Hepatocyte (in vitro differentiated cells): ENCODE measurements around the gene ANKRD55. TPM values are rescaled to one million over a fixed set of nuclear protein-coding genes. Genes with fewer than 3 reads are reported as not detected.
"Not testable (repeated sequence)": the region's sequence is repeated elsewhere in the genome, so short reads cannot be mapped to it uniquely, and the experiment has no call there.

Experiments
- DNase-seq: peaks from one replicate; pipeline ENCODE4 v3.0.0-alpha.2; 2016; ENCODE audit warnings: low spot score
- H2AFZ ChIP-seq: fragments of 200-600 bp; sonication (generic); 2 replicates; pipeline ENCODE4 v1.6.0; 2016; ENCODE audit warnings: antibody characterized with exemption, mild to moderate bottlenecking
- H3K27ac ChIP-seq: fragments of 200-600 bp; sonication (generic); 2 replicates; pipeline ENCODE4 v1.5.1; 2016; ENCODE audit warnings: mild to moderate bottlenecking
- H3K27me3 ChIP-seq: fragments of 200-600 bp; sonication (generic); 2 replicates; pipeline ENCODE4 v1.6.1; 2016
- H3K36me3 ChIP-seq: fragments of 200-600 bp; sonication (generic); replicated peaks from 2 replicates; pipeline ENCODE4 v1.5.1; 2016; ENCODE audit warnings: low read depth; ENCODE audit not compliant: insufficient read depth
- H3K4me1 ChIP-seq: fragments of 200-600 bp; sonication (generic); 2 replicates; pipeline ENCODE4 v1.5.1; 2016; ENCODE audit warnings: mild to moderate bottlenecking, moderate library complexity; ENCODE audit not compliant: insufficient read depth
- H3K4me2 ChIP-seq: fragments of 200-600 bp; sonication (generic); 2 replicates; pipeline ENCODE4 v1.6.0; 2016
- H3K4me3 ChIP-seq: fragments of 200-600 bp; sonication (generic); 2 replicates; pipeline ENCODE4 v1.5.1; 2016; ENCODE audit warnings: mild to moderate bottlenecking
- H3K79me2 ChIP-seq: fragments of 200-600 bp; sonication (generic); 2 replicates; pipeline ENCODE4 v1.6.0; 2017; ENCODE audit warnings: mild to moderate bottlenecking
- H3K9me2 ChIP-seq: fragments of 200-600 bp; sonication (generic); replicated peaks from 2 replicates; pipeline ENCODE4 v1.6.0; 2017; ENCODE audit warnings: mild to moderate bottlenecking; ENCODE audit not compliant: insufficient read depth
- H3K9me3 ChIP-seq: fragments of 200-600 bp; sonication (generic); 2 replicates; pipeline ENCODE4 v1.5.1; 2016; ENCODE audit warnings: low read depth, mild to moderate bottlenecking
- H4K20me1 ChIP-seq: fragments of 200-600 bp; sonication (generic); 2 replicates; pipeline ENCODE4 v1.6.0; 2016; ENCODE audit warnings: mild to moderate bottlenecking; ENCODE audit not compliant: insufficient read depth, poor library complexity, severe bottlenecking
- CTCF ChIP-seq: fragments of 200-600 bp; sonication (generic); IDR thresholded peaks from 2 replicates; pipeline ENCODE4 v1.5.1; 2016; ENCODE audit warnings: antibody characterized with exemption, mild to moderate bottlenecking; ENCODE audit not compliant: poor library complexity
- EZH2 ChIP-seq: fragments of 200-600 bp; sonication (generic); IDR thresholded peaks from 2 replicates; pipeline ENCODE4 v1.6.1; 2016; ENCODE audit warnings: antibody characterized with exemption, mild to moderate bottlenecking, borderline replicate concordance
- EZH2phosphoT487 ChIP-seq: fragments of 200-600 bp; sonication (generic); IDR thresholded peaks from one replicate; pipeline ENCODE4 v1.6.1; 2018; ENCODE audit warnings: antibody characterized with exemption, mild to moderate bottlenecking, low read depth, moderate library complexity; ENCODE audit not compliant: unreplicated experiment, severe bottlenecking
- WGBS: methylation state at CpG from one replicate; pipeline ENCODE4 v1.1.6; 2016; ENCODE audit warnings: low lambda C conversion rate; ENCODE audit errors: missing lambda C conversion rate; 5-methylcytosine and 5-hydroxymethylcytosine counted together
- polyA plus RNA-seq: library from polyadenylated mRNA; unstranded; fragments of >200 nt; fragmentation: Nextera tagmentation; extraction: Ambion mirVana; gene quantifications from 2 replicates; pipeline ENCODE4 v1.2.1, GENCODE V29; 2016
- total RNA-seq: library from RNA; depleted of rRNA; stranded (reverse); fragments of >200 nt; gene quantifications from 2 replicates; pipeline ENCODE4 v1.2.3, GENCODE V29; 2014

ANKRD55 gene
- total and polyA plus RNA-seq, 2 experiments from 2014 or later, result 0.20 to 0.31 TPM

GRCh38 chr5:56105511-56106291 lies 127.4 kb downstream of the ANKRD55 start:
- H3K4me3 ChIP-seq, result no peak overlapping the region
- no peaks in the 10 kb centered on the region for H3K36me3 ChIP-seq
- peak overlapping the region; percentile 3 for H3K27ac ChIP-seq
- WGBS, result 53% methylated on average over 6 of the region's 6 CpGs
- H3K9me3 ChIP-seq, result peaks cover 5% of the 10 kb centered on the region
- H4K20me1 ChIP-seq, result no peaks in the 10 kb centered on the region
- no peak for DNase-seq
- TF ChIP-seq CTCF (no peak), EZH2 (no peak), EZH2phosphoT487 (no peak)
- peaks cover 7% of the 10 kb centered on the region for H3K4me1 ChIP-seq
- H2AFZ ChIP-seq, result no peak overlapping the region
- H3K9me2 ChIP-seq, result no peaks in the 10 kb centered on the region
- no peaks in the 10 kb centered on the region for H3K79me2 ChIP-seq
- no peaks in the 10 kb centered on the region for H3K27me3 ChIP-seq
- no peak overlapping the region for H3K4me2 ChIP-seq

GRCh38 chr5:56102889-56103288 lies 130.2 kb downstream of the ANKRD55 start:
- TF ChIP-seq EZH2phosphoT487, result no peak
- Histone ChIP-seq H4K20me1 (no peaks in the 10 kb centered on the region), H3K79me2 (no peaks in the 10 kb centered on the region), H3K4me2 (no peak overlapping the region), H3K9me2 (no peaks in the 10 kb centered on the region), H3K36me3 (no peaks in the 10 kb centered on the region), H3K4me1 (peaks cover 5% of the 10 kb centered on the region), H3K27ac (no peak overlapping the region), H2AFZ (no peak overlapping the region), H3K27me3 (no peaks in the 10 kb centered on the region), H3K9me3 (peaks cover 5% of the 10 kb centered on the region), H3K4me3 (no peak overlapping the region)
- DNase-seq, result no peak
- WGBS, result 57% methylated on average over 1 of the region's 1 CpG

GRCh38 chr5:56102207-56102606 lies 130.9 kb downstream of the ANKRD55 start:
- H3K27me3 ChIP-seq, H3K4me3 ChIP-seq, H3K4me1 ChIP-seq, H3K9me3 ChIP-seq, H2AFZ ChIP-seq, H3K79me2 ChIP-seq, H3K27ac ChIP-seq, H3K36me3 ChIP-seq, H4K20me1 ChIP-seq, DNase-seq, H3K4me2 ChIP-seq, H3K9me2 ChIP-seq: not testable (repeated sequence)
- 98% methylated on average over 9 of the region's 9 CpGs for WGBS

- no peaks in the 10 kb centered on the region for H3K27me3 ChIP-seq
- no peaks in the 10 kb centered on the region for H3K36me3 ChIP-seq
- H4K20me1 ChIP-seq, result no peaks in the 10 kb centered on the region
- H2AFZ ChIP-seq, result no peak overlapping the region
- H3K9me3 ChIP-seq, result peaks cover 5% of the 10 kb centered on the region
- WGBS, result 95% methylated on average over 3 of the region's 3 CpGs
- no peaks in the 10 kb centered on the region for H3K79me2 ChIP-seq
- TF ChIP-seq EZH2phosphoT487 (no peak), EZH2 (no peak), CTCF (no peak)
- no peak for DNase-seq
- H3K9me2 ChIP-seq, result no peaks in the 10 kb centered on the region
- H3K4me2 ChIP-seq, result no peak overlapping the region
- H3K4me1 ChIP-seq, result peaks cover 5% of the 10 kb centered on the region
- H3K27ac ChIP-seq, result no peak overlapping the region
- H3K4me3 ChIP-seq, result no peak overlapping the region
Measured at GRCh38 chr5:56101180-56101579, 131.9 kb downstream of the ANKRD55 start.
